HG03103 (cell line): ENCODE results near the gene CTDSP2.

Experiments
- ATAC-seq: cut with Tn5 transposase; IDR thresholded peaks from one replicate; pipeline ENCODE4 v1.9.1; 2021; ENCODE audit warnings: low read depth; ENCODE audit not compliant: unreplicated experiment

Gene CTDSP2

GRCh38 chr12:57817261-57817989 lies 29.1 kb downstream of the CTDSP2 start:
- no peak for ATAC-seq

- ATAC-seq, result no peak
Measured at GRCh38 chr12:57816855-57817151, 29.7 kb downstream of the CTDSP2 start.

GRCh38 chr12:57816001-57816854 lies 30.3 kb downstream of the CTDSP2 start:
- ATAC-seq, result no peak

- no peak for ATAC-seq
Measured at GRCh38 chr12:57815177-57816000, 31.1 kb downstream of the CTDSP2 start.

GRCh38 chr12:57813971-57814772 lies 32.4 kb downstream of the CTDSP2 start:
- no peak for ATAC-seq

- ATAC-seq, result no peak
Measured at GRCh38 chr12:57813111-57813970, 33.2 kb downstream of the CTDSP2 start.

GRCh38 chr12:57811028-57811755 lies 35.3 kb downstream of the CTDSP2 start:
- no peak for ATAC-seq

- no peak for ATAC-seq
Measured at GRCh38 chr12:57810450-57810849, 36.1 kb downstream of the CTDSP2 start.

- no peak for ATAC-seq
Measured at GRCh38 chr12:57809425-57809824, 37.1 kb downstream of the CTDSP2 start.

GRCh38 chr12:57808351-57808750 lies 38.2 kb downstream of the CTDSP2 start:
- ATAC-seq, result no peak

GRCh38 chr12:57807285-57807684 lies 39.2 kb downstream of the CTDSP2 start:
- ATAC-seq, result no peak

GRCh38 chr12:57806677-57807076 lies 39.9 kb downstream of the CTDSP2 start:
- no peak for ATAC-seq

GRCh38 chr12:57803319-57803893 lies 43.1 kb downstream of the CTDSP2 start:
- ATAC-seq, result no peak

GRCh38 chr12:57802607-57803006 lies 43.9 kb downstream of the CTDSP2 start:
- no peak for ATAC-seq

GRCh38 chr12:57800965-57801364 lies 45.6 kb downstream of the CTDSP2 start:
- no peak for ATAC-seq

- ATAC-seq, result no peak
Measured at GRCh38 chr12:57797933-57798332, 48.6 kb downstream of the CTDSP2 start.

- ATAC-seq, result no peak
Measured at GRCh38 chr12:57796996-57797395, 49.5 kb downstream of the CTDSP2 start.

- ATAC-seq, result no peak
Measured at GRCh38 chr12:57795354-57795753, 51.2 kb downstream of the CTDSP2 start.
